K562 (cell line): ENCODE measurements around the gene TMEM41B.

Source experiments
- CTCF ChIP-seq, 3 experiments: IDR thresholded peaks in 2 of 3; conservative IDR thresholded peaks in 1 of 3; 2 replicates each; pipeline ENCODE4 v1.5.1; 2011 to 2012; ENCODE audit warnings: low read length in 3 of 3, mild to moderate bottlenecking in 3 of 3, control low read depth in 2 of 3, improper control_type of control experiment in 1 of 3, inconsistent platforms in 1 of 3, low read depth in 1 of 3, mixed read lengths in 1 of 3, moderate library complexity in 1 of 3; ENCODE audit not compliant: insufficient read depth in 2 of 3
- EP300 ChIP-seq: IDR thresholded peaks from 2 replicates; pipeline ENCODE4 v1.6.1; 2012; ENCODE audit warnings: low read length, improper control_type of control experiment
- FOXJ3 ChIP-seq: sonication (generic); formaldehyde crosslinking; IDR thresholded peaks from 2 replicates; pipeline ENCODE4 v1.4.0; 2020; ENCODE audit warnings: mild to moderate bottlenecking, missing genetic modification reagents
- FOXK2 ChIP-seq, 2 experiments: fragments of 450-650 bp; IDR thresholded peaks in 1 of 2; conservative IDR thresholded peaks in 1 of 2; 2 replicates each; pipeline ENCODE4 v1.6.1; 2016; ENCODE audit warnings: low read depth in 2 of 2, mild to moderate bottlenecking in 1 of 2
- JUN ChIP-seq, 2 experiments: sonication (generic) in 1 of 2; formaldehyde crosslinking in 1 of 2; IDR thresholded peaks; 2 replicates each; pipeline versions ENCODE4 v1.6.1 to v1.8.0; 2012 to 2022; ENCODE audit warnings: borderline replicate concordance in 2 of 2, mild to moderate bottlenecking in 2 of 2, improper control_type of control experiment in 1 of 2, low read depth in 1 of 2, low read length in 1 of 2, missing genetic modification reagents in 1 of 2
- MCM3 ChIP-seq: fragments of 450-650 bp; IDR thresholded peaks from 2 replicates; pipeline ENCODE4 v1.6.1; 2016
- MYBL2 ChIP-seq, 2 experiments: fragments of 450-650 bp in 1 of 2; sonication (generic) in 1 of 2; formaldehyde crosslinking in 1 of 2; IDR thresholded peaks; 2 replicates each; pipeline versions ENCODE4 v1.6.1 to v1.8.1; 2017 to 2022; ENCODE audit warnings: borderline replicate concordance in 1 of 2, inconsistent platforms in 1 of 2, low read depth in 1 of 2, mild to moderate bottlenecking in 1 of 2, missing genetic modification reagents in 1 of 2, moderate library complexity in 1 of 2
- PHF21A ChIP-seq: fragments of 450-650 bp; IDR thresholded peaks from 2 replicates; pipeline ENCODE4 v1.6.1; 2017; ENCODE audit warnings: low read depth, borderline replicate concordance
- POLR2A ChIP-seq: fragments of 450-650 bp; conservative IDR thresholded peaks from 2 replicates; pipeline ENCODE4 v1.6.1; 2016
- POLR2AphosphoS5 ChIP-seq: IDR thresholded peaks from 2 replicates; pipeline ENCODE4 v1.6.1; 2011; ENCODE audit warnings: mild to moderate bottlenecking, low read depth, low read length, moderate library complexity; ENCODE audit not compliant: control insufficient read depth, insufficient read depth
- RAD51 ChIP-seq: fragments of 450-650 bp; IDR thresholded peaks from 2 replicates; pipeline ENCODE4 v1.7.1; 2016; ENCODE audit warnings: low read depth, mild to moderate bottlenecking, borderline replicate concordance
- TCF7 ChIP-seq: sonication (generic); IDR thresholded peaks from 2 replicates; pipeline ENCODE4 v1.6.1; 2016; ENCODE audit warnings: antibody characterized with exemption, borderline replicate concordance
- TRIM28 ChIP-seq: fragments of 450-650 bp; IDR thresholded peaks from 2 replicates; pipeline ENCODE4 v1.6.1; 2017
- ZBTB7A ChIP-seq: IDR thresholded peaks from 2 replicates; pipeline ENCODE4 v1.6.1; 2011; ENCODE audit warnings: low read depth, mild to moderate bottlenecking, low read length, moderate library complexity, borderline replicate concordance; ENCODE audit not compliant: control insufficient read depth

DNA sequence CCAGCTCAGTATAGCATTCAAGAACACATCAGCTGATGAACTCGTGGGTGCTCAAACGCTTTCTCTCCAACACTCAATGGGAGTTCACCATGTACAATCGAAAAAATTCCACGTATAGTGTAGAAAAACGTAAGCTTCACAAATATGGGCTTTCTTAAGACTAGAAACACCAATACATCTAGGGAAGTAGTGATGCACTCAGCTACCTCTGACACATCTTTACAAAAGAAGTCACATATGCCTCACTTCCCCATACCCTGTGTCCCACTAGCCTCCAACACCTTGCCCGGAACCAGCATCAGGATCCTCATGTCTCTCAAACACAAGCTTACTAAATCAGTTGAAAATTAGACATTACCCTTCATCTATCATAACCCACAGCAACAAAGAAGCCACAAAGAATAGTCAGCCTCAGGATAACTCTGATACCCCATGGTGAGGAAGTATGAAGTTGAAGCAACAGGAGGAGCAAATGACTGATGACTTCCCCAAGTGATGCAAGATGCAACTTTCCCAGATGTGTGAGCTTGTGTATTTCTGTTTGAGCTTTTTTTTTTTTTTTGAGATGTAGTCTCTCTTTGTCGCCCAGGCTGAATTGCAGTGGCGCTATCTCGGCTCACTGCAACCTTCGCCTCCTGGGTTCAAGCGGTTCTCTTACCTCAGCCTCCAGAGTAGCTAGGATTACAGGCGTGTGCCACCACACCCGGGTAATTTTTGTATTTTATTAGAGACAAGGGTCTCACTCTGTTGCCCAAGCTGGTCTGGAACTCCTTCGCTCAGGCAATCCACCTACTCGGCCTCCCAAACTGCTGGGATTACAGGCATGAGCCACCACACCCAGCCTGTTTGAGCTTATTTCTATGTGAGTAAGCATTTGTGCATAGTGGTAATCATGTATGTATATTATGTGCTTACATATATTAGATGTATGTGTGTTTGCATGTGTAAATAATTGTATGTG lies 40.7 kb downstream of the TMEM41B start:
- TF ChIP-seq MYBL2 (IDR thresholded peaks at IDR 0.05; ENCODE audit: low read depth) (no peak), MYBL2 (CRISPR knock-in tag; IDR thresholded peaks at IDR 0.05; ENCODE audit: borderline replicate concordance) (no peak), MCM3 (no peak), POLR2A (no peak), TCF7 (no peak), FOXJ3 (CRISPR knock-in tag) (no peak), POLR2AphosphoS5 (no peak), FOXK2 (conservative IDR thresholded peaks at IDR 0.05 in 1 of 2, IDR thresholded peaks at IDR 0.05 in 1 of 2; ENCODE audit: low read depth in 2 of 2) (no peak), CTCF (IDR thresholded peaks at IDR 0.05 in 2 of 3, conservative IDR thresholded peaks at IDR 0.05 in 1 of 3; ENCODE audit: insufficient read depth in 2 of 3, low read depth in 1 of 3, low read length in 3 of 3) (no peak), JUN (IDR thresholded peaks at IDR 0.05; ENCODE audit: borderline replicate concordance, low read depth, low read length) (no peak), JUN (CRISPR knock-in tag; IDR thresholded peaks at IDR 0.05; ENCODE audit: borderline replicate concordance) (no peak), TRIM28 (no peak), PHF21A (no peak), ZBTB7A (no peak), EP300 (no peak), RAD51 (no peak)
